IMR-90 (cell line): ENCODE results near the gene NFE2L1. TPM values are rescaled to one million over a fixed set of nuclear protein-coding genes. Genes with fewer than 3 reads are reported as not detected.

ENCODE experiments used
- ATAC-seq: fragments of 200-7000 bp; cut with Tn5 transposase; 2 replicates; pipeline ENCODE4 v1.9.1; 2020; ENCODE audit warnings: low read depth, mild to moderate bottlenecking, moderate library complexity
- BruUV-seq: library from RNA; stranded (reverse); fragments of 400-500 nt; replicated peaks from 2 replicates; lab custom pipeline; 2021; lab: Mats Ljungman, UMichigan
- CTCF ChIA-PET: fragments of 300-600 bp; formaldehyde crosslinking; extraction: SDS; loops from one replicate; lab custom pipeline; 2021; ENCODE audit warnings: antibody characterized with exemption; lab: Yijun Ruan, JAX
- POLR2A ChIA-PET: fragments of 300-600 bp; sonication (Branson Sonifier 250); formaldehyde crosslinking; loops from one replicate; lab custom pipeline; 2022; ENCODE audit warnings: antibody characterized with exemption; ENCODE audit not compliant: unreplicated experiment; lab: Charles Lee
- DNase-seq: peaks from one replicate; pipeline ENCODE4 v3.0.0; 2013
- H2AFZ ChIP-seq: replicated peaks from 2 replicates; pipeline ENCODE3; 2013; ENCODE audit warnings: low read length, mild to moderate bottlenecking; ENCODE audit not compliant: poor library complexity
- H2AK5ac ChIP-seq: 2 replicates; pipeline ENCODE4 v1.6.1; 2013; ENCODE audit warnings: low read depth, low read length, inconsistent platforms
- H2AK9ac ChIP-seq: replicated peaks from 2 replicates; pipeline ENCODE3; 2013; ENCODE audit warnings: mild to moderate bottlenecking, low read depth, low read length, moderate library complexity; ENCODE audit not compliant: poor library complexity
- H2BK120ac ChIP-seq: 2 replicates; pipeline ENCODE4 v1.6.1; 2013; ENCODE audit warnings: low read depth, low read length, inconsistent platforms
- H2BK15ac ChIP-seq: 3 replicates; pipeline ENCODE4 v1.6.1; 2013; ENCODE audit warnings: low read depth, low read length, inconsistent platforms
- H2BK20ac ChIP-seq: 2 replicates; pipeline ENCODE4 v1.6.1; 2013; ENCODE audit warnings: low read depth, mild to moderate bottlenecking, inconsistent platforms, low read length, moderate library complexity
- H2BK5ac ChIP-seq: 2 replicates; pipeline ENCODE4 v1.6.1; 2013; ENCODE audit warnings: mild to moderate bottlenecking, low read depth, low read length, inconsistent platforms; ENCODE audit not compliant: poor library complexity, severe bottlenecking
- H3K14ac ChIP-seq: replicated peaks from 2 replicates; pipeline ENCODE4 v1.6.1; 2013; ENCODE audit warnings: low read depth, low read length, inconsistent platforms
- H3K18ac ChIP-seq: 2 replicates; pipeline ENCODE4 v1.6.1; 2013; ENCODE audit warnings: low read depth, low read length, control low read depth
- H3K23ac ChIP-seq: 2 replicates; pipeline ENCODE4 v1.6.1; 2013; ENCODE audit warnings: low read depth, low read length, inconsistent platforms
- H3K27ac ChIP-seq: 2 replicates; pipeline ENCODE4 v1.5.1; 2013; ENCODE audit warnings: mild to moderate bottlenecking, control low read depth, low read length; ENCODE audit not compliant: insufficient read depth
- H3K27me3 ChIP-seq: 2 replicates; pipeline ENCODE4 v1.6.1; 2013; ENCODE audit warnings: low read length; ENCODE audit not compliant: control insufficient read depth, insufficient read depth
- H3K36me3 ChIP-seq: 2 replicates; pipeline ENCODE4 v1.6.1; 2013; ENCODE audit warnings: low read length, mixed read lengths; ENCODE audit not compliant: control insufficient read depth, insufficient read depth
- H3K4ac ChIP-seq: 2 replicates; pipeline ENCODE4 v1.6.1; 2013; ENCODE audit warnings: low read depth, low read length, inconsistent platforms
- H3K4me1 ChIP-seq: 2 replicates; pipeline ENCODE4 v1.6.1; 2013; ENCODE audit warnings: low read length, mixed read lengths; ENCODE audit not compliant: control insufficient read depth, insufficient read depth
- H3K4me2 ChIP-seq: 2 replicates; pipeline ENCODE4 v1.6.1; 2013; ENCODE audit warnings: low read depth, mild to moderate bottlenecking, control low read depth, low read length, moderate library complexity
- H3K4me3 ChIP-seq: 2 replicates; pipeline ENCODE4 v1.5.1; 2013; ENCODE audit warnings: low read depth, mild to moderate bottlenecking, control low read depth, low read length, moderate library complexity; ENCODE audit not compliant: insufficient read depth
- H3K56ac ChIP-seq: 2 replicates; pipeline ENCODE4 v1.6.1; 2013; ENCODE audit warnings: low read length, inconsistent platforms; ENCODE audit not compliant: insufficient read depth; ENCODE audit errors: extremely low read depth
- H3K79me1 ChIP-seq, 2 experiments: 2 replicates each; pipeline ENCODE4 v1.6.1; 2013; ENCODE audit warnings: low read length in 2 of 2, inconsistent platforms in 1 of 2, low read depth in 1 of 2
- H3K9ac ChIP-seq: 2 replicates; pipeline ENCODE4 v1.6.1; 2013; ENCODE audit warnings: low read depth, low read length, control low read depth
- H3K9me1 ChIP-seq: 2 replicates; pipeline ENCODE4 v1.6.1; 2013; ENCODE audit warnings: low read length, inconsistent platforms; ENCODE audit not compliant: insufficient read depth
- H3K9me3 ChIP-seq: 2 replicates; pipeline ENCODE4 v1.6.1; 2013; ENCODE audit warnings: low read length; ENCODE audit not compliant: control insufficient read depth, insufficient read depth
- H4K20me1 ChIP-seq: 2 replicates; pipeline ENCODE4 v1.6.1; 2013; ENCODE audit warnings: low read length, inconsistent platforms; ENCODE audit not compliant: insufficient read depth
- H4K5ac ChIP-seq: 2 replicates; pipeline ENCODE4 v1.6.1; 2013; ENCODE audit warnings: mild to moderate bottlenecking, low read depth, low read length, control low read depth
- H4K8ac ChIP-seq, 2 experiments: 2 replicates each; pipeline ENCODE4 v1.6.1; 2013; ENCODE audit warnings: low read depth in 2 of 2, low read length in 2 of 2, control low read depth in 1 of 2, inconsistent platforms in 1 of 2
- H4K91ac ChIP-seq: 2 replicates; pipeline ENCODE4 v1.6.1; 2013; ENCODE audit warnings: low read depth, low read length, inconsistent platforms; ENCODE audit not compliant: insufficient read depth
- BHLHE40 ChIP-seq: fragments of 150-350 bp; IDR thresholded peaks from 2 replicates; pipeline ENCODE4 v1.6.1; 2016; ENCODE audit warnings: mild to moderate bottlenecking, low read depth, low read length
- CEBPB ChIP-seq: IDR thresholded peaks from 2 replicates; pipeline ENCODE4 v1.6.1; 2012; ENCODE audit warnings: low read depth, low read length, improper control_type of control experiment
- CHD1 ChIP-seq: IDR thresholded peaks from 2 replicates; pipeline ENCODE4 v1.6.1; 2012; ENCODE audit warnings: low read depth, low read length, improper control_type of control experiment
- ELK1 ChIP-seq: fragments of 150-350 bp; IDR thresholded peaks from 2 replicates; pipeline ENCODE4 v1.6.1; 2016; ENCODE audit warnings: low read depth, mild to moderate bottlenecking, low read length, moderate library complexity, borderline replicate concordance
- POLR2A ChIP-seq: IDR thresholded peaks from 2 replicates; pipeline ENCODE4 v1.6.1; 2012; ENCODE audit warnings: mild to moderate bottlenecking, low read depth, low read length
- RCOR1 ChIP-seq: IDR thresholded peaks from 2 replicates; pipeline ENCODE4 v1.6.1; 2012; ENCODE audit warnings: mild to moderate bottlenecking, low read length, improper control_type of control experiment; ENCODE audit not compliant: insufficient replicate concordance
- SMC3 ChIP-seq: fragments of 150-350 bp; IDR thresholded peaks from 2 replicates; pipeline ENCODE4 v1.6.1; 2016; ENCODE audit warnings: low read depth, mild to moderate bottlenecking, antibody characterized with exemption, low read length, moderate library complexity
- WGBS, 2 experiments: methylation state at CpG; one replicate each; pipeline versions ENCODE4 v1.1.5 to v1.1.7; 2013; ENCODE audit warnings: missing lambda C conversion rate in 2 of 2; ENCODE audit not compliant: insufficient read length in 1 of 2; ENCODE audit errors: extremely low coverage in 2 of 2; 5-methylcytosine and 5-hydroxymethylcytosine counted together
- dilution Hi-C: fragments of 300-500 bp; cut with HindIII; formaldehyde crosslinking; loops from one replicate; pipeline ENCODE4 v1.14.3; 2018; ENCODE audit warnings: low sequenced_read_pairs; ENCODE audit not compliant: unreplicated experiment
- in situ Hi-C: fragments of 300-500 bp; cut with MboI; formaldehyde crosslinking; loops from 3 replicates; pipeline ENCODE4 v1.14.3; 2019; ENCODE audit warnings: low sequenced_read_pairs, inconsistent platforms, mixed read lengths
- intact Hi-C: fragments of 100-400 bp; cut with micrococcal nuclease; formaldehyde crosslinking; loops from 2 replicates; pipeline ENCODE4 v1.10.0; 2022
- polyA plus RNA-seq, 3 experiments: library from polyadenylated mRNA; depleted of rRNA; stranded (reverse); fragments of >200 nt; gene quantifications; 2 replicates each; pipeline ENCODE4 v1.2.3, GENCODE V29; 2012; ENCODE audit warnings: low replicate concordance in 1 of 3
- total RNA-seq: library from RNA; depleted of rRNA; stranded (reverse); fragments of >200 nt; gene quantifications from 2 replicates; pipeline ENCODE4 v1.2.3, GENCODE V29; 2012

NFE2L1 gene
- total and polyA plus RNA-seq, 2 of the 4 experiments (the other 2 are of a cell fraction) = 42.8 to 122 TPM

GRCh38 chr17:48025904-48026501 is 22.2 kb upstream of the NFE2L1 start:
- peaks cover 0 to 7% of the 10 kb centered on the region in 2 experiments; a peak in 1 of 4 replicates for H3K79me1 ChIP-seq
- intact Hi-C loops = loop anchor here (1.0 to 10.0 kb wide), 6 partner anchors 22 to 592 kb away; partner anchors contain the start of genes CBX1 and NFE2L1
- peaks cover 18% of the 10 kb centered on the region for H3K4me1 ChIP-seq
- H4K91ac ChIP-seq = no peak overlapping the region; the same call in 1 of the 2 replicates
- no peak overlapping the region for H3K27ac ChIP-seq
- POLR2A ChIA-PET = interaction anchor here (0.6 kb wide), 1 partner anchor 117 kb away, joined by 3 read pairs; no protein-coding TSS in a partner anchor
- no peak overlapping the region; a peak in 1 of 4 replicates for H4K8ac ChIP-seq
- CTCF ChIA-PET = interaction anchor here (0.5 to 3.4 kb wide), 15 partner anchors 10 to 592 kb away, joined by 3 to 18 read pairs (median 4); partner anchors contain the start of gene NFE2L1
- dilution Hi-C loops = no loop called here
- no peaks in the 10 kb centered on the region for H3K27me3 ChIP-seq
- WGBS, 2 experiments = 63% methylated on average over 2 of the region's 8 CpGs; no CpG with 5 or more reads in 1 of the 2 experiments
- H2AK5ac ChIP-seq = peak overlapping the region; percentile 28
- H2BK20ac ChIP-seq = no peak overlapping the region
- ATAC-seq = no peak
- no peaks in the 10 kb centered on the region for H3K36me3 ChIP-seq
- DNase-seq = no peak
- no peak overlapping the region for H3K18ac ChIP-seq
- H4K20me1 ChIP-seq = peaks cover 3% of the 10 kb centered on the region; the same call in 1 of the 2 replicates
- no peak for TF ChIP-seq SMC3
- no peak for TF ChIP-seq CEBPB
- no peak for TF ChIP-seq ELK1
- no peak for TF ChIP-seq RCOR1
- no peak for TF ChIP-seq CHD1
- TF ChIP-seq POLR2A = no peak
- no peak for TF ChIP-seq BHLHE40
- no peak overlapping the region for H4K5ac ChIP-seq
- in situ Hi-C loops = loop anchor here (5.0 to 10.0 kb wide), 2 partner anchors 101 to 569 kb away; partner anchors contain the start of genes HOXB3 and HOXB5
- H2BK5ac ChIP-seq = no peak overlapping the region
- no TSS peak for BruUV-seq
- H3K14ac ChIP-seq = no peak overlapping the region
- no peak overlapping the region; the same call in 1 of the 2 replicates for H3K9ac ChIP-seq
- no peak overlapping the region for H3K23ac ChIP-seq
- no peak overlapping the region for H3K4me3 ChIP-seq
- no peaks in the 10 kb centered on the region for H3K9me1 ChIP-seq
- no peak overlapping the region for H3K56ac ChIP-seq
- H3K9me3 ChIP-seq = no peaks in the 10 kb centered on the region
- H2AK9ac ChIP-seq = peak overlapping the region; percentile 92
- H2BK120ac ChIP-seq = no peak overlapping the region
- no peak overlapping the region for H2BK15ac ChIP-seq
- no peak overlapping the region for H3K4ac ChIP-seq
- peak overlapping the region; percentile 92; the same call in 1 of the 2 replicates for H3K4me2 ChIP-seq
- peak overlapping the region; percentile 91 for H2AFZ ChIP-seq
